Activated CD4-positive, alpha-beta T cell treated with anti-CD3 and anti-CD28 coated beads for 36 hours (primary cell): ENCODE data around the gene MCF2L2. TPM values are rescaled to one million over a fixed set of nuclear protein-coding genes. Genes with fewer than 3 reads are reported as not detected.
A peak's percentile ranks its signal among the peaks of the same experiment; 100 is the strongest.
"Not testable (repeated sequence)": the region's sequence is repeated elsewhere in the genome, so short reads cannot be mapped to it uniquely, and the experiment has no call there.

Experiments
- ATAC-seq: fragments of 200-7000 bp; cut with Tn5 transposase; one replicate; pipeline ENCODE4 v1.10.0; 2021; ENCODE audit warnings: mild to moderate bottlenecking, moderate library complexity
- CTCF ChIA-PET: fragments of 350-600 bp; sonication (Branson Sonifier 250); formaldehyde crosslinking; loops from one replicate; lab custom pipeline; 2021; ENCODE audit warnings: antibody characterized with exemption; lab: Charles Lee
- POLR2A ChIA-PET: fragments of 350-600 bp; sonication (Branson Sonifier 250); formaldehyde crosslinking; loops from one replicate; lab custom pipeline; 2021; ENCODE audit warnings: antibody characterized with exemption, inconsistent platforms; lab: Charles Lee
- DNase-seq: peaks from one replicate; pipeline ENCODE4 v3.0.0-alpha.2; 2020
- H3K27ac Mint-ChIP-seq: one replicate; pipeline ENCODE4 v1.8.0; 2021; ENCODE audit warnings: mixed read lengths
- H3K27me3 Mint-ChIP-seq: one replicate; pipeline ENCODE4 v1.8.0; 2021; ENCODE audit warnings: mixed read lengths
- H3K36me3 Mint-ChIP-seq: one replicate; pipeline ENCODE4 v1.8.0; 2021; ENCODE audit warnings: low read depth, mixed read lengths
- H3K4me1 Mint-ChIP-seq: one replicate; pipeline ENCODE4 v1.8.0; 2021; ENCODE audit warnings: mixed read lengths
- H3K4me3 Mint-ChIP-seq: one replicate; pipeline ENCODE4 v1.8.0; 2021; ENCODE audit warnings: mild to moderate bottlenecking, moderate library complexity, mixed read lengths
- H3K9me3 Mint-ChIP-seq: one replicate; pipeline ENCODE4 v1.8.0; 2021; ENCODE audit warnings: low read depth, mixed read lengths
- intact Hi-C, 2 experiments: fragments of 100-400 bp; cut with DNase I in 1 of 2; cut with micrococcal nuclease in 1 of 2; formaldehyde crosslinking; loops; one replicate each; pipeline versions ENCODE4 v1.14.2 to v1.15.1; 2022 to 2024; cut with DNase I, micrococcal nuclease
- total RNA-seq, 2 experiments: library from RNA; stranded (reverse); gene quantifications; one replicate each; pipeline ENCODE4 v1.2.3, GENCODE V29; 2021

Gene MCF2L2
- total RNA-seq, 2 experiments from 2014 or later: 1.9 to 2.3 TPM

- ChIA-PET POLR2A (interaction anchor here (0.6 kb wide), 2 partner anchors 32 to 118 kb away, joined by 7 to 8 read pairs; no protein-coding TSS in a partner anchor), CTCF (no interaction called here)
- Mint-ChIP-seq H3K27me3 (peaks cover 4% of the 10 kb centered on the region), H3K4me3 (no peak overlapping the region), H3K4me1 (peaks cover 15% of the 10 kb centered on the region), H3K27ac (no peak overlapping the region), H3K36me3 (no peaks in the 10 kb centered on the region), H3K9me3 (no peaks in the 10 kb centered on the region)
- DNase-seq (no peak), ATAC-seq (no peak)
- intact Hi-C loops: no loop called here
Observed at GRCh38 chr3:183249006-183249718, 179.3 kb downstream of the MCF2L2 start.

- ChIA-PET POLR2A (no interaction called here), CTCF (no interaction called here)
- DNase-seq: no peak
Observed at GRCh38 chr3:183247011-183247589, 181.3 kb downstream of the MCF2L2 start.

GRCh38 chr3:183244981-183245476 lies 183.4 kb downstream of the MCF2L2 start:
- intact Hi-C loops: no loop called here
- H3K36me3 Mint-ChIP-seq: peaks cover 15% of the 10 kb centered on the region
- H3K27ac Mint-ChIP-seq: no peak overlapping the region
- no peak for ATAC-seq
- H3K27me3 Mint-ChIP-seq: peaks cover 5% of the 10 kb centered on the region
- peaks cover 10% of the 10 kb centered on the region for H3K4me1 Mint-ChIP-seq
- no peak for DNase-seq
- ChIA-PET POLR2A (interaction anchor here (0.6 kb wide), 1 partner anchor 29 kb away, joined by 4 read pairs; no protein-coding TSS in a partner anchor), CTCF (interaction anchor here (0.6 kb wide), 1 partner anchor 137 kb away, joined by 3 read pairs; no protein-coding TSS in a partner anchor)
- H3K4me3 Mint-ChIP-seq: no peak overlapping the region
- peaks cover 19% of the 10 kb centered on the region for H3K9me3 Mint-ChIP-seq

More at GRCh38 chr3:183247011-183247589, 181.3 kb downstream of the MCF2L2 start:
- Mint-ChIP-seq H3K36me3 (peaks cover 8% of the 10 kb centered on the region), H3K9me3 (peaks cover 8% of the 10 kb centered on the region), H3K4me3 (no peak overlapping the region), H3K4me1 (peaks cover 10% of the 10 kb centered on the region), H3K27me3 (peaks cover 1% of the 10 kb centered on the region), H3K27ac (no peak overlapping the region)
- no peak for ATAC-seq
- intact Hi-C loops: no loop called here

GRCh38 chr3:183244219-183244618 lies 184.2 kb downstream of the MCF2L2 start:
- Mint-ChIP-seq H3K9me3 (peaks cover 19% of the 10 kb centered on the region), H3K36me3 (peaks cover 15% of the 10 kb centered on the region), H3K4me1 (peaks cover 10% of the 10 kb centered on the region), H3K27me3 (peaks cover 10% of the 10 kb centered on the region), H3K27ac (no peak overlapping the region), H3K4me3 (no peak overlapping the region)
- ChIA-PET CTCF (interaction anchor here (0.6 kb wide), 1 partner anchor 61 kb away, joined by 3 read pairs; no protein-coding TSS in a partner anchor), POLR2A (no interaction called here)
- intact Hi-C loops: no loop called here
- DNase-seq (no peak), ATAC-seq (no peak)

- ChIA-PET POLR2A (no interaction called here), CTCF (no interaction called here)
- peaks cover 10% of the 10 kb centered on the region for H3K4me1 Mint-ChIP-seq
- peaks cover 10% of the 10 kb centered on the region for H3K27me3 Mint-ChIP-seq
- no peak overlapping the region for H3K27ac Mint-ChIP-seq
- H3K9me3 Mint-ChIP-seq: peaks cover 19% of the 10 kb centered on the region
- no peak for DNase-seq
- H3K4me3 Mint-ChIP-seq: no peak overlapping the region
- intact Hi-C loops: no loop called here
- no peak for ATAC-seq
- H3K36me3 Mint-ChIP-seq: peaks cover 15% of the 10 kb centered on the region
Observed at GRCh38 chr3:183242431-183242830, 186.0 kb downstream of the MCF2L2 start.

- peaks cover under 1% of the 10 kb centered on the region for H3K4me1 Mint-ChIP-seq
- DNase-seq: no peak
- ChIA-PET POLR2A (no interaction called here), CTCF (interaction anchor here (0.6 to 0.7 kb wide), 4 partner anchors 15 to 525 kb away, joined by 3 read pairs; no protein-coding TSS in a partner anchor)
- intact Hi-C loops: no loop called here
- H3K4me3 Mint-ChIP-seq: no peak overlapping the region
- peaks cover 19% of the 10 kb centered on the region for H3K9me3 Mint-ChIP-seq
- ATAC-seq: no peak
- peaks cover 10% of the 10 kb centered on the region for H3K27me3 Mint-ChIP-seq
- H3K27ac Mint-ChIP-seq: no peak overlapping the region
- peaks cover 15% of the 10 kb centered on the region for H3K36me3 Mint-ChIP-seq
Observed at GRCh38 chr3:183239046-183239445, 189.4 kb downstream of the MCF2L2 start.

DNA sequence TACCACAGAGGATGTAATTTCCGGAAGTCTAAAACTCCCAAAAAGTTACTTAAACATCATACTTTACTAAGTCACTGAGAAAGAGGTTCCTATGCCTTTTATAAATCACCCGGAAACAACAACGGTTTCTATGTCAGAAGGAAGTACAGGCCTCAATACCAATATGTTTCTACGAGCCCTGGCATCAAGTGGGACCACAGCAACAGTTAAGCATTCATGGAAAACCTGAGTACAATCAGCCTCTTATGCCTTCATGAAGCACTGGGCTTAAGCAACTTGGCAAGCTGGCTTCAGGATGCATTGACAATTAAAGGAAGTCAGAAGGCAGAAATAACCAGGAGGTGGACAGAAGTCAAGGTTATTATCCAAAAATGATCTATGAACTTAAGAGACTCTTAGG lies 194.5 kb downstream of the MCF2L2 start:
- Mint-ChIP-seq H3K27ac (no peak overlapping the region), H3K36me3 (no peaks in the 10 kb centered on the region), H3K9me3 (no peaks in the 10 kb centered on the region), H3K27me3 (no peaks in the 10 kb centered on the region), H3K4me3 (no peak overlapping the region), H3K4me1 (peaks cover 2% of the 10 kb centered on the region)
- ChIA-PET POLR2A (no interaction called here), CTCF (interaction anchor here (0.9 kb wide), 1 partner anchor 111 kb away, joined by 3 read pairs; no protein-coding TSS in a partner anchor)
- DNase-seq: no peak
- intact Hi-C loops: no loop called here
- no peak for ATAC-seq

- no peak for ATAC-seq
- ChIA-PET POLR2A (no interaction called here), CTCF (interaction anchor here (1.2 kb wide), 1 partner anchor 152 kb away, joined by 3 read pairs; no protein-coding TSS in a partner anchor)
- H3K9me3 Mint-ChIP-seq: no peaks in the 10 kb centered on the region
- no peak overlapping the region for H3K4me3 Mint-ChIP-seq
- intact Hi-C loops: no loop called here
- DNase-seq: no peak
- H3K4me1 Mint-ChIP-seq: peaks cover 17% of the 10 kb centered on the region
- no peaks in the 10 kb centered on the region for H3K27me3 Mint-ChIP-seq
- H3K27ac Mint-ChIP-seq: no peak overlapping the region
- no peaks in the 10 kb centered on the region for H3K36me3 Mint-ChIP-seq
Observed at GRCh38 chr3:183230826-183231225, 197.6 kb downstream of the MCF2L2 start.

DNA sequence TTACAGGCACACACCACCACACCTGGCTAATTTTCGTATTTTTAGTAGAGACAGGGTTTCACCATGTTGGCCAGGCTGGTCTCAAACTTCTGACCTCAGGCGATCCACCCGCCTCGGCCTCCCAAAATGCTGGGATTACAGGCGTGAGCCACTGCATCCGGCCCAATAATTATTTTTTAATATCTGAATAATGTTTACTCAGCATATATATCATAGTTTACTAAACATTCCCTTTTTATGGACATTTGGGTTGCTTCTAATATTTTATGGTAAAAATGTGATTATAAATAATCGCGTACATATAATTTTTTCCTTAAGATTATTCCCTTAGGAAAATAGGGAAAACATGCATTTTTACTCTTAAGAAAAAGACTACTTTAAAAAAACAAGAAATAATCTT lies 198.2 kb downstream of the MCF2L2 start:
- DNase-seq, POLR2A ChIA-PET, H3K27ac Mint-ChIP-seq, intact Hi-C loops, H3K36me3 Mint-ChIP-seq, H3K9me3 Mint-ChIP-seq, ATAC-seq, H3K27me3 Mint-ChIP-seq, H3K4me3 Mint-ChIP-seq: not testable (repeated sequence)
- CTCF ChIA-PET: interaction anchor here (1.9 kb wide), 1 partner anchor 22 kb away, joined by 4 read pairs; no protein-coding TSS in a partner anchor
- H3K4me1 Mint-ChIP-seq: peaks cover 17% of the 10 kb centered on the region

GRCh38 chr3:183229178-183229577 lies 199.2 kb downstream of the MCF2L2 start:
- intact Hi-C loops: loop anchor here (2.0 to 5.0 kb wide), 2 partner anchors 24 to 38 kb away; partner anchors contain the start of gene B3GNT5 (in 1 of the 2)
- Mint-ChIP-seq H3K36me3 (no peaks in the 10 kb centered on the region), H3K4me1 (peaks cover 28% of the 10 kb centered on the region), H3K9me3 (no peaks in the 10 kb centered on the region), H3K27me3 (no peaks in the 10 kb centered on the region), H3K4me3 (no peak overlapping the region), H3K27ac (no peak overlapping the region)
- DNase-seq (no peak), ATAC-seq (no peak)
- POLR2A ChIA-PET: no interaction called here
- CTCF ChIA-PET: interaction anchor here (1.9 kb wide), 1 partner anchor 23 kb away, joined by 4 read pairs; no protein-coding TSS in a partner anchor

DNA sequence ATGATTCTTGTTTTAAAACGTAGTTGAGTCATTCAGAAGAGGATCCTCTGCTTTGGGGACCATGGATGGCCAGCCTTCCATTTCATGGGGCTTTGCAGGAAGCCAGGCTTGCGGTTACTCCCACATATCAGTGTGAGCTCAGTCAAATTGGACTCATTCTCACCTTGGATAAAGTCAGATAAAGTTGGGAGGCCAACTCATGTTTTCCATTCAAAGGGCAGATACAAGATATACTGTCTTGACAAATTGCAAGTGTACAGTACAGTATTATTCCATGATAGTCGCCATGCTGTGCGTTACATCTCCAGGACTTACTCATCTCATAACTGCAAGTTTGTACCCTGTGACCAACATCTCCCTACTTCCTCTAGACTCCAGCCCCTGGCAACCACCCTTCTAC lies 200.8 kb downstream of the MCF2L2 start:
- no peaks in the 10 kb centered on the region for H3K36me3 Mint-ChIP-seq
- ChIA-PET CTCF (interaction anchor here (1.0 to 1.2 kb wide), 3 partner anchors 33 to 58 kb away, joined by 3 to 4 read pairs (median 3); no protein-coding TSS in a partner anchor), POLR2A (interaction anchor here (1.3 kb wide), 3 partner anchors 20 to 58 kb away, joined by 4 to 6 read pairs (median 5); partner anchors contain the start of gene B3GNT5)
- H3K4me1 Mint-ChIP-seq: peaks cover 36% of the 10 kb centered on the region
- intact Hi-C loops: loop anchor here (1.0 to 5.0 kb wide), 3 partner anchors 39 to 59 kb away; no protein-coding TSS in a partner anchor
- no peak overlapping the region for H3K27ac Mint-ChIP-seq
- no peaks in the 10 kb centered on the region for H3K9me3 Mint-ChIP-seq
- DNase-seq (peak; percentile 56), ATAC-seq (peak; percentile 62)
- no peaks in the 10 kb centered on the region for H3K27me3 Mint-ChIP-seq
- no peak overlapping the region for H3K4me3 Mint-ChIP-seq
